Peyer's patch (tissue), 4 donors: Measurements from ENCODE around the gene ABHD2.

Source experiments
- POLR2A ChIP-seq, 2 donors: fragments of 450-650 bp; IDR thresholded peaks; one replicate each; pipeline ENCODE4 v1.5.1; 2017; ENCODE audit warnings: antibody characterized with exemption in 2 of 2, mild to moderate bottlenecking in 2 of 2, moderate library complexity in 2 of 2
- TF ChIP-seq, protein P1 (sequence below), 6 experiments: fragments of 450-650 bp in 4 of 6; fragments of 200-600 bp in 2 of 6; sonication (generic) in 1 of 6; IDR thresholded peaks; one replicate each; pipeline ENCODE4 v1.5.1; 2017 to 2019; ENCODE audit warnings: antibody characterized with exemption in 6 of 6, mild to moderate bottlenecking in 3 of 6, moderate library complexity in 1 of 6

DNA sequence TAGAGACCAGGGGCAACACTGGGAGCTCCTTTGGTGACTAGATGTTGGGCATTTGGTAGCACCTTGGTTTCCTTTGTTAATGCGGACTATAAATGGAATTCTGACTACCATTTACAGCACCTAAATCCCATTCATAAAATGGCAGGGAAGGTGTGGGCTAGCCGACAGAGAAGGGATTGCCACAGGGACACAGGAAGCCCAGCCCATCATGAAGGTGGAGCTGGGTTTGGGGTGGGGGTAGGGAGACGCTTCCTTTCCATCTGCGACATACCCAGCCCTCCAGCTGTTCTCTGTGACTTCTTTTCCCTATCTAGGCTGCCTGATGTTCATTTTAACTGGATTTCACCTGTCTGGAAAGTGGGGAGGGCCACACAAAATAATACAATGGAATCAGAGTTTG is 21.0 kb downstream of the ABHD2 start:
- TF ChIP-seq, protein P1, sequence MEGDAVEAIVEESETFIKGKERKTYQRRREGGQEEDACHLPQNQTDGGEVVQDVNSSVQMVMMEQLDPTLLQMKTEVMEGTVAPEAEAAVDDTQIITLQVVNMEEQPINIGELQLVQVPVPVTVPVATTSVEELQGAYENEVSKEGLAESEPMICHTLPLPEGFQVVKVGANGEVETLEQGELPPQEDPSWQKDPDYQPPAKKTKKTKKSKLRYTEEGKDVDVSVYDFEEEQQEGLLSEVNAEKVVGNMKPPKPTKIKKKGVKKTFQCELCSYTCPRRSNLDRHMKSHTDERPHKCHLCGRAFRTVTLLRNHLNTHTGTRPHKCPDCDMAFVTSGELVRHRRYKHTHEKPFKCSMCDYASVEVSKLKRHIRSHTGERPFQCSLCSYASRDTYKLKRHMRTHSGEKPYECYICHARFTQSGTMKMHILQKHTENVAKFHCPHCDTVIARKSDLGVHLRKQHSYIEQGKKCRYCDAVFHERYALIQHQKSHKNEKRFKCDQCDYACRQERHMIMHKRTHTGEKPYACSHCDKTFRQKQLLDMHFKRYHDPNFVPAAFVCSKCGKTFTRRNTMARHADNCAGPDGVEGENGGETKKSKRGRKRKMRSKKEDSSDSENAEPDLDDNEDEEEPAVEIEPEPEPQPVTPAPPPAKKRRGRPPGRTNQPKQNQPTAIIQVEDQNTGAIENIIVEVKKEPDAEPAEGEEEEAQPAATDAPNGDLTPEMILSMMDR (IDR thresholded peaks at IDR 0.05), result no peak
- TF ChIP-seq POLR2A (IDR thresholded peaks at IDR 0.05), result no peak
